TTC549 (cell line): ENCODE measurements around the gene FMNL2.

ENCODE experiments used
- FAIRE-seq: peaks from 2 replicates; lab custom pipeline; 2012; peaks lifted over from hg19 to GRCh38; lab: Jason Lieb, UNC

Gene FMNL2

GRCh38 chr2:152585830-152586484 lies 251.0 kb downstream of the FMNL2 start:
- FAIRE-seq: no peak

GRCh38 chr2:152587187-152587947 lies 252.4 kb downstream of the FMNL2 start:
- FAIRE-seq: no peak

- no peak for FAIRE-seq
These were observed 254.0 kb downstream of the FMNL2 start for GRCh38 chr2:152588998-152589397.

- no peak for FAIRE-seq
These were observed 259.2 kb downstream of the FMNL2 start for GRCh38 chr2:152594022-152594766.

GRCh38 chr2:152594792-152595191 lies 259.8 kb downstream of the FMNL2 start:
- no peak for FAIRE-seq

- no peak for FAIRE-seq
These were observed 264.2 kb downstream of the FMNL2 start for GRCh38 chr2:152598975-152599759.

GRCh38 chr2:152600051-152600657 lies 265.2 kb downstream of the FMNL2 start:
- no peak for FAIRE-seq

- no peak for FAIRE-seq
These were observed 265.7 kb downstream of the FMNL2 start for GRCh38 chr2:152600697-152601096.

GRCh38 chr2:152602750-152603149 lies 267.8 kb downstream of the FMNL2 start:
- no peak for FAIRE-seq

GRCh38 chr2:152603166-152603565 lies 268.2 kb downstream of the FMNL2 start:
- FAIRE-seq: no peak

- no peak for FAIRE-seq
These were observed 271.1 kb downstream of the FMNL2 start for GRCh38 chr2:152606081-152606480.

- FAIRE-seq: no peak
These were observed 272.0 kb downstream of the FMNL2 start for GRCh38 chr2:152606941-152607340.

GRCh38 chr2:152607793-152608300 lies 272.9 kb downstream of the FMNL2 start:
- no peak for FAIRE-seq

- no peak for FAIRE-seq
These were observed 274.2 kb downstream of the FMNL2 start for GRCh38 chr2:152609154-152609553.

GRCh38 chr2:152609699-152610098 lies 274.7 kb downstream of the FMNL2 start:
- FAIRE-seq: no peak

- no peak for FAIRE-seq
These were observed 276.7 kb downstream of the FMNL2 start for GRCh38 chr2:152611458-152612231.

- FAIRE-seq: no peak
These were observed 278.3 kb downstream of the FMNL2 start for GRCh38 chr2:152613235-152613634.

- no peak for FAIRE-seq
These were observed 280.2 kb downstream of the FMNL2 start for GRCh38 chr2:152615177-152615576.

- no peak for FAIRE-seq
These were observed 282.6 kb downstream of the FMNL2 start for GRCh38 chr2:152617456-152618192.

- no peak for FAIRE-seq
These were observed 283.2 kb downstream of the FMNL2 start for GRCh38 chr2:152618193-152618564.
